ENCODE data around the gene WNT10A.
"Not testable (repeated sequence)": the region's sequence is repeated elsewhere in the genome, so short reads cannot be mapped to it uniquely, and the experiment has no call there.

Gene WNT10A

GRCh38 chr2:218880102-218880858, at the start of gene WNT10A:
Gene WNT10A (plus strand): TSS chr2:218880852. CDS start chr2:218880996, 144 bp downstream.
- DNase-seq: peak; percentile 80

DNA sequence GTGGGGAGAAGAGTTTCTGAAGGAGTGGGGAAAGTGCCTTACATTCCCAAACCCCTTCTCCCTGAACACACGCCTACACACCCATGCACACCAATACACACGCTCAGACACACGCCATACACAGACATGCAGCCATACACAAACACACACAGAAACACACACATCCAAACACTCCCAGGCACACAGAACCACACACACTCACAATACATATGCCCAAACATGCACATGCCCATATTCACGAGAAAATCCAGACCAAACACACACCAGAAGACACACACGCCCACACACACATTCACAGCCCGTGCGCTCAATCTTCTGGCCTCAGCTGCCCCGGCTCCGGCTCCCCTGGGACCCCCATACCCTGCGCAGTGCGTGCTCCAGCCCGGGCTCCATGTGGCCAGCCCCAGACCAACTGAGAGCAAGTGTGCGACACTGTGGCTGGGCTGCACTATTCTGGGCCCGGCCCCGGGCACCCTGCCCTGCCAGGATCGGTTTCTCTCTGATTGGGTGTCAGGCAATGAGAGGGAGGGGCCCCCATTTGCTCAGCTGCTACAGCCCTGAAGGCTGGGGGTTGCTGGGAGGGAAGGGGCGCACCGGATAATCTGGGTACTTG, 49.2 kb upstream of the WNT10A start, which contains the start of gene PRKAG3:
Gene PRKAG3, minus strand, starts transcription at position 426 of the 613 bp plus-strand sequence.
- no peak for DNase-seq

GRCh38 chr2:218832081-218832480, 48.6 kb upstream of the WNT10A start:
- DNase-seq: no peak

- DNase-seq: no peak
These were observed 48.1 kb upstream of the WNT10A start for GRCh38 chr2:218832520-218832919.

DNA sequence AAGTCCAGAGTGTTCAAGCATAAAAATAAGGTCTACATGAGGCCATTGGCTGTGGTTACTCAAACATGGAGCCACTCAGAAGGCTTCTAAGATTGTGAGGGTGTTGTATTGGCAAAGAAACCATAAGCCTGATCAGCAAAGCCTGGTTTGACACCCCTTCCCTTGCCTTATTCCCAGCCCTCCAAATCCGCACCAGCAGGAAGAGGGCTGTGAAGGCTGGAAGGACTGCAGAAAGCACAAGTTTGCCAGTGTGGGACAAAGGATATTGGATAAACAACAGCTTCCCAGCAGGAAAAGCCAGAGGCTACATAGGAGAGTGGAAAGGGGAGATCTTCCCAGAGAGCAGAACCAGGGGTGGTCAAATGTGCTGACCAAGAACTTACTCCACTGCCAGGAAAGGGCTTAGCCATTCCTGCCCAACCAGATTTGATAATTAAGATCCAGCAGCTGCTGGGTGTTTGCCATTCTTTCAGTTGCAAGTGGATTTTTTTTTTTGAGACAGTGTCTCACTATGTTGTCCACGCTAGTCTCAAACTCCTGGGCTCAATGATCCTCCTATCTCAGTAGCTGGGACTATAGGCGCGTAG, 47.5 kb upstream of the WNT10A start:
- DNase-seq: no peak

DNA sequence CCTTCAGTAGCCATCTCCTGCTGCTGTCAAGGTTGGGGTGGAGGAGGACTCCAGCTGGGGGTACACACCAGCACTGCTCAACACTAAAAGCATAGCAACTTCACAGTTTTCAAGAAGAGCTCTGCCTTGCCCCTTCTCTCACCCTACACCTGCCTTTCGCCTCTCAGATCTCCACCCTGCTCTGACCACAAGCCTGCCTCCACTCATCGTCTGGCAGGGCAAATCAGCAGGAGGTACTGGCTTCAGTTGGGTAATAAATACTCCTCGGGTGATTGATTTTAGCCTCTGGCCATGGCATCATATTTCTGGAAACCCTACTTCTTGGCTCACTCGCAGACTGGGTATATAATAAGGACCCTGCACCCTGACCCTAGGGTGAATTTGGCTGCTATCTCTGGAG, 46.0 kb upstream of the WNT10A start:
- DNase-seq: no peak

DNA sequence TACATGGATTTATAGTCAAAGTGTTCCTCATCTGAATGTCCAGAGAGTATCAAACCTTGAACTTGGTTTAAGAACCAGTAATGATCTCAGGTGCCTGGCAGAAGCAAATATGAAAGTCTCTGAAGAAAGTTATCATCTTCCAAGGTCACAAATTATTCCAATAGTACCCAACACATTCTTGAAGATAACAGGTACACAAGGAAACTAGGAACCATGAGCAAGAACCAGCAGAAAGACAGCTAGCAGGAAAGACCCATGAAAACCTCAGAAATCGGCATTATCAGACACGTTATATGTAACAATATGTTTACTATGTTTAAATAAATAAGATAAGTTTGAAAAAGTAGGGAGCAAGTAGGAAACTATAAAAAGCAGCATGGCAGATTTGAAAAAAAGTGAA, 43.2 kb upstream of the WNT10A start:
- no peak for DNase-seq

DNA sequence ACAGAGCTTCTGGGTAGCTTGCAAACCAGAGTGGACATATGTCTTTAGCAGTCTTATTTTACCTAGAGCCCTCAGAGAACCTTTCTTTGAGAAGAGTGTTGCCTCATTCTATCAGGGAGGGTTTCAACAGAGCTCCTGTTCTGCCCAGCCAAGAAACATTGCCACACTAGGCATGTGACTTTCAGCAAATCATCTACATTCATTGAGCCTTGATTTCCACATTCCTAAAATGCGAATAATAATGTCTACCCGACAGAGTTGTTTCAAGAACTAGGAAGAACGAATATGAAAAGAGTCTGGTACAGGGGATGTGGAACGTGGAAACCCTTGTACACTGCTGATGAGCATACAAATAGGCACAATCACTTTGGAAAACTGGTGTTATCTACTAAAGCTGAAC, 41.2 kb upstream of the WNT10A start:
- no peak for DNase-seq

DNA sequence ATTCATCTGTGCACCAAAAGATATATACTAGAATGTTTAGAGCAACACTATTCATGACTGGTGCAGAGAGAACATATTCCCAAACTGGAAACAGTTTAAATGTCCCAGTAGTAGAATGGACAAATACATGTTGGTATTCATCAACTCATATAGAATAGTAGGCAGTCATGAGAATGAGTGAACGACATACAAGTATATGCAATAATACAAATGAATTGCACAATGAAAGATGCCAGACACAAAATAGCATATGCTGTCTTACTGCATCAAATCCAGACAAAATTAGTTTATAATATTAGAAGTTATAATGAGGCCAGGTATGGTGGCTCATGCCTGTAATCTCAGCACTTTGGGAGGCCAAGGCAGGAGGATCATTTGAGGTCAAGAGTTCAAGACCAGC, 40.8 kb upstream of the WNT10A start:
- no peak for DNase-seq

GRCh38 chr2:218844334-218844733, 36.3 kb upstream of the WNT10A start:
- not testable (repeated sequence) for DNase-seq

GRCh38 chr2:218846963-218847362, 33.7 kb upstream of the WNT10A start:
- not testable (repeated sequence) for DNase-seq

- DNase-seq: no peak
These were observed 30.9 kb upstream of the WNT10A start for GRCh38 chr2:218849721-218850120.

DNA sequence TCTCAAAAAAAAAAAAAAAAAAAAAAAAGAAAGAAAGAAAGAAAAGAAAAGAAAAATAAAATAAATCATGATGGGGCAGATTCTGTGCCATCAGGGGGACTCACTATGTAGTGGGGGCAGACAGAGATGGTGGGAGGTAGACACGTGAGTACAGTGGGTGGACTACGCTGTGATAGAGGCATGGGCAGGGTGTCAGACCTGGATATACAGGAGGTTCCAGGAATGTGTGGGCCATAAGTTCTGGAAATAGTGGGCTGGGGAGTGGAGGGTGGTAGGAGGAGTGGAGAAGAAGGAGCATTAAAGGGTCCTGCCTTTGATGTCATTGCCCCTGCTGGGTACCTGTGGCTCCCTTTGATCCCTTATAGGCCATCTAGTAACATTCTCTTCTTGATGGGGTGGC, 29.9 kb upstream of the WNT10A start:
- no peak for DNase-seq

- DNase-seq: no peak
These were observed 29.4 kb upstream of the WNT10A start for GRCh38 chr2:218851286-218851685.

DNA sequence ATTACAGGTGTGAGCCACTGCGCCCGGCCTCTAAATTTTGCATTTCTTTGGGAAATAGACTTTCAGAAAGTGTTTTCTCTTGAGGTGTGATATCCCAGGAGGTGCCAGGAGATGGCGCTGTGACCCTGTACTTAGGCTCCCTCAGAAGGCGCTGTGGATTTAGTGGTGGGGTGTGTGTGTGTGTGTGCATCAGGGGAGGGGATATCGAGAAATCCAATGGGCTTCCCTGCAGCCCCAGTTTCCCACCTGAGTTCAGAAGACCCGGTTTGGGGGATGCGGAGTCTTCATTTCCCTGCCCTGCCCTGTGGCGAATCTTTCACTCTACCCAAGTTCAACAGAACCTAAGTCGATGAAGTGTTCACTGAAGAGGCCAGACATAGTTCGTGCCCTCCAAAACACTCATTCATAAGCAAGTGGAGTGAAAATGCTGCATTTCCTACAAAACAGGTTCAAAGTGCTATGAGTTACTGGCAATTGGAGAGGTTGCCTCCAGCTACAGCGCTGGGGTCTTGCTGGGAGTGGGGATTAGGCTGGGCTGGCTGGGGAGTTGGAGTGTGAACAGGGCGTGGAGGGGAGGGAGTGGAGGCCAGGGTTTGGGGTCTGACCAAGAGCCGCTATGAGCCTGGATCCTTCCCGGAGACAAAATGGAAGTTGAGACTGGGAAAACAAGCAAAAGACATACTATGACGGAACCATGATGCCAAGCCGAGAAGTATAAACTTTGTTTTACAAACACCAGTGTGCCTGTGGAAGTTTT, 27.6 kb upstream of the WNT10A start:
- peak; percentile 71 for DNase-seq

DNA sequence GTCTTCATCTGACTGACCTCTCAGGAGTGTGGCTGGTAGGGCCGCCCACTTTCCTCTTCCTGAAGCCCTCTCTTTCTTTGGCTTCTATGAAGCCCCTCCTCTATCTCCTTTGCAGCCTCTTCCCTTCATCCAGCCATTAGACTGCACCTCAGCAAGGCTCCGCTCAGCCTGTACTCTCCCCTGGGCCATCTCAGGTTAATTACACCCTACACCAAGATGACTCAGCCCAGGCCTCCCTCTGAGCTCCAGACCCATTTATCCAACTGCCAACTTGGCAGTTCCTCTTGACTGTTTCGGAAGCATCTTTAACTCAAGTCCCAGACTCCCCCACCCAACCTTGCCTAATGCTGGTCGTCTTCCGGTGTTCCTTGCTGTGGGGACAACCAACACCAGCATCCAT, 26.9 kb upstream of the WNT10A start:
- DNase-seq: no peak

DNA sequence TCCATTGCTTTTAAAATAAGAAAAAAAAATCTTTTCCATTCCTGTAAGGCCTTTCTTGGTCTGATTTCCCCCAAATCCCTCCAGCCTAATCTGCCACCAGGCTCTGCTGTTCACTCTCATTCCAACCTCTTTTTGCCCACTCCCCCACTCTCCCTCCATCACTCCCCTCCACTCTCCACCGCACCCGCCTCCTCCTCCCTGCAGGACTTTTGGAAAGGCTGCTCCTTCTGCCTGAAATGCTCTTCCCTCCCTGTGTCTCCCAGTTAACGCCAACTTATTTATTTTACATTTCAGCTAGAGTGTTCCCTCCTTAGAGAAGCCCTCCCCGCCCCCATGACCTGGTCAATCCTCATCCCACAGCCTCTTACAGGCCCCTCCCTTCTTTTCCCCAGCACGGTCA, 25.8 kb upstream of the WNT10A start:
- DNase-seq: no peak

DNA sequence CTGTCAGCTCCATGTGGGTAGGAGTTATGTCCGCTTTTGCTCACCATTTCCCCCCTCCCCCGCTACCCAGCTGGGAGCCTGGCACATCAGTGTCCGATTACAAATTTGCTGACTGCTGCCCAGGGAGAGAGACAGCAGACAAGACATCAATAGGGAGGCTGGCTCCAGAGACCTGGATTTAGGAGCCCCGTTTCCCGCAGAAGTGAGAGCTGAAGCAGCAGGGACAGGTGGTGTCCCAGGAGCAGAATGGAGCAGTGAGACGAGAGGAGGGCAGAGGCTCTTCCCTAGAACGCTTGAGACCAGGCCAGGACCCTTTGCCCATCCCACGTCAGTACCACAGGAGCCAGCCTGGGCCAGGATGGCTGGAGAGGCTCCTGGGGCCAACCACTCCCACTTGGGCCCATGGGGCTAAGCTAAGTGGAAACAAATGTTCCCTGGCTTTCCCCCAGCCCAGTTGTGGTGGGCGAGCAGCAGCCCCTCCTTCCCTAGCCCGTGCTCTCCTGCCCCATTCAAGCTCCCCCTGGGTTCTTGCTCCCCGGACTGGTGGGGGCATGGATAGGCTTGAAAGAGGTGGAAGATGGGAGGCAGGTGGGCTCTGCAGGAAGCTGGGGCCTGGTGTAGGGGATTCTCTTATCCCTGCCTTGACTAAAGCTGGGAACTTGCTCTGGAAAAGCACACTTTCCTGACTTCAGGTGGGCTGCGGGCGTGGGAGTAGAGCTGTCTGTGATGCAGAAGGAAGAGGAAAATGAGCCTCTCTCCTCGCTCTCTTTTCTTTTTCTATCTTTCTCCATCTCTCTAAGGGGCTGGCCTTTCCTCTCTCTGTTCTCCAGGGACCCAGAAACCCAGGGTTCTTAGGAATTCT, 25.1 kb upstream of the WNT10A start:
- no peak for DNase-seq

DNA sequence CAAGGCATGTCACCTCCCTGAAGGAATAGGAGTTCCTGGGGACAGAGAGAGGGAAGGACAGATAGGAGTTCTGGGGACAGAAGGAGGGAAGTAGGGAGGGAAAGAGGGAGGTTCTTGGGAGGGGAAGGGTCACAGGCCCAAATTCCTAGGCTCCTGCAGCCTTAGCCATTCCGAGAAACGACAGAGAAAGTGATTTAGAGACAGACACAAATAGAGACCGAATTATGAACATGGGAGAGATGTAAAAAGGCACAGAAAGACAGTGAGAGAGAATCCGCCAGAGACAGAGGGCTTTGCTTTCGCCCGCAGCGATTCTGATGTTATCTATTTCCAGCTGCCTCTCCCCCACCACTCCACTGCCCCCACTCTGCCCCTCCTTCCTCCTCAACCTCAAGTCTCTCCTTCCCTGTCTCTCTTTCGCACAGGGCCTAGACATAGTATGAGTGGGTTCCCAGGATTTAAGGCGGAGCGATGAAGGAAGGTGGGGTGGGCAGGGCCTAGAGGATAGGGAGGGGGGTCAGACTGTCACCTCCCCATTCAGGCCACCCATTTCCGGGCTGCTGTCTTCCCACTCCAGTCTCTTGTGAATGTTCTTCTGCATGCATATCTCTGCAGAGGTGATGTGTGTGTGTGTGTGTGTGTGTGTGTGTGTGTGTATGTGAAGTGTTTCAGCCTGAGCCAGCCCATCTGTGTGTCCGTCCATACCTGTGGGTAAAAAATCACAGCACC, 24.3 kb upstream of the WNT10A start:
- DNase-seq: no peak

DNA sequence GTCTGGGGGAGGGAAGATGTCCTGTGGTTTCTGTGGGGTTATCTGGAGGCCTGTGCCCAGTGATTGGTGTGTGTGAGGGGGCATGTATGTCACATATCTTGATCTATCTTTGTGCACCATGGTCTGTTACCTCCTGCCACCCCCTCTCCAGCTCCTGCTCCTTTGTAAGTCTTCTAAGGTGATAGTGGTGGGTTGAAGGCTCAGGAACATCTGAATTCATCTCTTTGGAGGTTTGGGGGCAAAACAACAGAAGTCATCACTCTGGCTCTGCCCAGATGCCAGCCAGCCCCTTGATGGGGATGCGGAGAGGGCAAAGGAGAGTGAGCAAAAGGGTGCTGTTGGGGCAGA, 23.8 kb upstream of the WNT10A start:
- no peak for DNase-seq

DNA sequence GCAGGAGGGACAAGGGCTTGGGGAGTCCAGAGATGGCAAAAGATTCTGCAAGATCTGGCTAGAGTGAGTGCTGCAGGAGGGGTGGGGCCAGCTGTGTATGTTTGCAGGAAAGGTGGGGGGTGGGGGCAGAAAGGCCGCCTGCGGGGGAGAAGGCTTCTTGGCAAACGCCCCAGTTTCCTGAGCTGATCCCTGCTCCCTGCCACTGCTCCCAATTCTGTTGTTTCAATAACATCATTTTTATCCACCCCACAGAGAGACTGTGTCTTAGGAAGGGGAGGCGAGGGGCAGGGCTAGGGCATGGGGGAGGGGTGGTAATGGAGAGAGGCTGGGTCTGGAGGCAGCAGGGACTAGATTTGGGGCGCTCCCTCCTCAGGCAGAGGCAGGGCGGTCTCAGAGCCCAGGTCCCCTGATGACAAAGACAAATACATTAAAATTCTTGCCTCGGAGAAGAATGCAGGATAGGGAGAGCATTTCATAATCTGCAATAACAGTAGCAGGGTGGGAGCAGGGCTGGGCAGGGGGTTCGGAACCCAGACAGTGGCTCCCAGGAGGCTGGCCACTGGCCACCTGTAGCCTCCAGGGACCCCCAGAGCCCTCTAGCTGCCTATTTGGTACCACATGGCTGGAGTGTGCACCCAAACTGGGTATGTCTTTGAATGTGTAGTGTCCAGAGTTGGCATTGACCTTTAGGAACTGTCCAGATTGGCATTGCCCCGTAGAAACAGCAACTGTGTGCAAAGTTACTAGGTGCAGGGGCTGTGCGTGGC, 23.1 kb upstream of the WNT10A start:
- no peak for DNase-seq
